HG03432 (cell line): ENCODE data around the gene GNL1.
"Not testable (repeated sequence)": the region's sequence is repeated elsewhere in the genome, so short reads cannot be mapped to it uniquely, and the experiment has no call there.

Experiments used
- ATAC-seq: cut with Tn5 transposase; IDR thresholded peaks from one replicate; pipeline ENCODE4 v1.9.1; 2021; ENCODE audit warnings: mild to moderate bottlenecking, moderate library complexity; ENCODE audit not compliant: unreplicated experiment

GNL1 gene, protein sequence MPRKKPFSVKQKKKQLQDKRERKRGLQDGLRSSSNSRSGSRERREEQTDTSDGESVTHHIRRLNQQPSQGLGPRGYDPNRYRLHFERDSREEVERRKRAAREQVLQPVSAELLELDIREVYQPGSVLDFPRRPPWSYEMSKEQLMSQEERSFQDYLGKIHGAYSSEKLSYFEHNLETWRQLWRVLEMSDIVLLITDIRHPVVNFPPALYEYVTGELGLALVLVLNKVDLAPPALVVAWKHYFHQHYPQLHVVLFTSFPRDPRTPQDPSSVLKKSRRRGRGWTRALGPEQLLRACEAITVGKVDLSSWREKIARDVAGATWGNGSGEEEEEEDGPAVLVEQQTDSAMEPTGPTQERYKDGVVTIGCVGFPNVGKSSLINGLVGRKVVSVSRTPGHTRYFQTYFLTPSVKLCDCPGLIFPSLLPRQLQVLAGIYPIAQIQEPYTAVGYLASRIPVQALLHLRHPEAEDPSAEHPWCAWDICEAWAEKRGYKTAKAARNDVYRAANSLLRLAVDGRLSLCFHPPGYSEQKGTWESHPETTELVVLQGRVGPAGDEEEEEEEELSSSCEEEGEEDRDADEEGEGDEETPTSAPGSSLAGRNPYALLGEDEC

GRCh38 chr6:30556066-30556905 lies at the start of gene GNL1:
GNL1 (minus strand) TSS chr6:30556489; CDS start chr6:30556203, 286 bp downstream.
- peak; percentile 81 for ATAC-seq

DNA sequence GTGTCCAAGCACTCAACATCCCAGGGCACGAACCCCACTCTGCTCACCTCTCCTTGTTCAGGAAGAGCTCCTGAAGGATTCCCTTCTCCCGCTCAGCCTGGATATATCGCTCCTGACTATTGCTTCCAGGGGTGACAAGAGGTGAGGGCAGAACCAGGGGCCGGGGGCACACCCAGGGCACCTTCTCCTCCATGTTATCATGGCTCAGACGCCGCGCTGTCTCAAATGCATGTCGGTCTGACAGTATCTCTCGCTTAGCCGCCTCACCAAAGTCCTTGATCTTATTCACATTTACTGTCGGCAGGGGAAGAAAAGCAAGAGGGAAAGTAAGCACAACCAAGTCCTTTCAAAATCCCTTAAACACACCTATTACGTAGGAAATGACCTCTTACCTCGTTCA lies 47.7 kb upstream of the GNL1 start:
- ATAC-seq, result no peak

GRCh38 chr6:30601815-30602641 lies 45.7 kb upstream of the GNL1 start:
- no peak for ATAC-seq

DNA sequence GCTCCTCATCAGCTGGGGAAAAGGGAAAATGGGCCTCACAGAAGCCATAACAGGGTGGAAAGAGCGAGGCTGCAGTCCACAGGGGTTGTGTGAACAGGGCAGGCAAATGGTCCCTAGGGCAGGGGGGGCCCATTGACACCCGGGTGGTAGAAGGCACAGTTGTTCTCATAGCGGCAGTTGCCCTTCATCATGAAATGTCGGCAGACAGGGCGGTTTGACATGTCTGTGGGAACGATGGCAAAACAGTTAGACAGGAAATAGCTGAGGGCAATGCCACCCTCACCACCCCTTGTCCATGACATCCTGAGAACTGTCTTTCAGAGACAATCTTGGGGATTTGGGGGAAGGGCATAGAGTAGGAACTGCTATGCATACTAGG lies 45.1 kb upstream of the GNL1 start:
- ATAC-seq, result no peak

- ATAC-seq, result no peak
Observed at GRCh38 chr6:30600451-30600961, 44.2 kb upstream of the GNL1 start.

DNA sequence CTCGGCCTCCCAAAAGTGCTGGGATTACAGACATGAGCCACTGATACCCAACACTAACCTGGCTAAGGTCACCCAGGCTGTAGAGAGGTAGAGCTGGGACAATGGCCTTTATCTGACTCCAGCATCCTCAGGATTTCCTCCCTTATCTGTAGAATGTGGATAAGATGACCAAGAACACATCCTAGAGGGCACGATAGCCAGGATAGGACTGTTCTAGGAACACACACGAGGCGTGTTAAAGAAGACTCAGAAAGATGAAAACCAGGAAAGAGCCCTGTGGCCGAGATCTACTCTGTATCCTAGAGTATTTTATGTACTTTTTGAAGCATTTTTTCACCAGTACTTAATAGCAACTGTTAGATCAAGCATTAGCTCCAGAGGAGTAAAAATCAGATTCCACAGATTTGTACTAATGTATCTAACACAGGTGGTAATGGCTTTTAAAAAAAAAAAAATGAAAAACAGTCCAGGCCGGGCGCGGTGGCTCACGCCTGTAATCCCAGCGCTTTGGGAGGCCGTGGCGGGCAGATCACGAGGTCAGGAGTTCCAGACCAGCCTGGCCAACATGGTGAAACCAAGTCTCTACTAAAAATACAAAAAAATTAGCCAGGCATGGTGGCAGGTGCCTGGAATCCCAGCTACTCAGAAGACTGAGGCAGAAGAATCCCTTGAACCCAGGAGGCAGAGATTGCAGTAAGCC lies 43.5 kb upstream of the GNL1 start:
- ATAC-seq, result no peak

GRCh38 chr6:30598912-30599624 lies 42.8 kb upstream of the GNL1 start:
- ATAC-seq, result no peak

GRCh38 chr6:30597315-30598144 lies 41.2 kb upstream of the GNL1 start:
- not testable (repeated sequence) for ATAC-seq

DNA sequence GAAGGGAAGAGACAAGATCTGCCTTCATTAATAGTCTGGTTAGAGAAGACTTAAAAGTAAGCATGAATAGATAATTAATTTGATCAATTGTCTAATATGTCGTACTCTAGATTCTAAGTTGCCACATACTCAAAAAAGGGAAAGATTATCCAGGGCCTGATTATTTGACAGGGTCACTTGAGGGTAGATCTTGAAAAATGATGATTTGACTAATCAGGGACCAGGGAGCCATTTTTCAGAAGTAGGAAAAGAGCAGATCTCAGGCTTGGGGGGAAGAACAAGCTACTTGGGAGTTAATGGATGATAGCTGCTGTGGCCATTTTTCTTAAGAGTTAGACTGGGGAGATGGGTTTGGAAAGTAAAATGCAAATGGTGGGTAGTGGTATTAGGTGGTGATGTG lies 36.0 kb upstream of the GNL1 start:
- ATAC-seq, result no peak

GRCh38 chr6:30591008-30591407 lies 34.7 kb upstream of the GNL1 start:
- no peak for ATAC-seq

- ATAC-seq, result no peak
Observed at GRCh38 chr6:30590509-30590908, 34.2 kb upstream of the GNL1 start.

DNA sequence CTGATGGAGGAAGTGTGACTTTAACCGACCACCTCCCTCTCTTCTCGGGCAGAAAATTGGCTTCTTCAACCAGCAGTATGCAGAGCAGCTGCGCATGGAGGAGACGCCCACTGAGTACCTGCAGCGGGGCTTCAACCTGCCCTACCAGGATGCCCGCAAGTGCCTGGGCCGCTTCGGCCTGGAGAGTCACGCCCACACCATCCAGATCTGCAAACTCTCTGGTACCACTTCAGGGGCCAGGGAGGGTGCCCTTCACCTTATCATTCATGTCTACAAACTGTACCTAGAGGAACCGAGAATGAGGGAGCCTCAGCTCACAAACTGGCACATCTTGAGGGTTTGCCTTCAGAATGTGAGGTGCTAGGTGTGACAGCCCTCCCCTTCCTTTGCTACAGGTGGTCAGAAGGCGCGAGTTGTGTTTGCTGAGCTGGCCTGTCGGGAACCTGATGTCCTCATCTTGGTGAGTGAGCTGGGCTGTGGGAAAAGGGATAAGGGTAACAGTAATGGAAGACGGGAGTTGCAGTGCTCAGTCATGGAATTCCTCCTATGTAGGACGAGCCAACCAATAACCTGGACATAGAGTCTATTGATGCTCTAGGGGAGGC lies 33.6 kb upstream of the GNL1 start:
- no peak for ATAC-seq

DNA sequence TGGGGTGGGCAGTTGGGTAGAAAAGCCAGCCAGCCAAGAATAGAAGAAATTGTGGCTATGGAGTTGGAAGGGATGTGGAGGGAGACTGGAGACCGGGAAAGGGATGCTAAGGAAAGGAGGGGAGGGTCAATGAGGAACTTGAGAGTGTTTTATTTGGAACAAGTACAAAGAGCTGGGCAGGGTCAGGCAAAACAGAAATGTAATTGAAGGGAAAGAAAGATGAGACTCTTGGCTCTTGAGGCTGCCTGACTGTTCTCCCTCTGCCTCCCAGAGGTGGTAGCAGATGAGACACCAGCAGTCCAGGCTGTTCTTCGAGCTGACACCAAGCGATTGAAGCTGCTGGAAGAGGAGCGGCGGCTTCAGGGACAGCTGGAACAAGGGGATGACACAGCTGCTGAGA lies 27.6 kb upstream of the GNL1 start:
- no peak for ATAC-seq

GRCh38 chr6:30578051-30578450 lies 21.8 kb upstream of the GNL1 start:
- no peak for ATAC-seq

GRCh38 chr6:30573113-30573512 lies 16.8 kb upstream of the GNL1 start:
- ATAC-seq, result no peak

GRCh38 chr6:30572148-30572547 lies 15.9 kb upstream of the GNL1 start:
- no peak for ATAC-seq

DNA sequence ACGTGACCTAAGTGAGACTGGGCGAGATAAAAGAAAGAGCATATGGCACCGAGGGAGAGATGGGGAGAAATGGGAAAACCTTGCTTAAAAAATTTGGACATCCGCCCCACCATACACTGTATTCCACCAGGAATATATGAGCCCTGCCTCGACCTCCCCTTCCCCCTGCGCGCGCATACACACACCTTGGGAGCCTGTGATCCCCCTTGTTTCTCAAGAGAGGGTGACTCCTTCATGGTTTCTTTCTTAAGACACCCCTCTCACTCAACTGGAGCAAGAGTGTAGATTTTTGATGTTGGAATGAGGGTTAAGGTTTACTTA lies 15.4 kb upstream of the GNL1 start:
- ATAC-seq, result no peak

DNA sequence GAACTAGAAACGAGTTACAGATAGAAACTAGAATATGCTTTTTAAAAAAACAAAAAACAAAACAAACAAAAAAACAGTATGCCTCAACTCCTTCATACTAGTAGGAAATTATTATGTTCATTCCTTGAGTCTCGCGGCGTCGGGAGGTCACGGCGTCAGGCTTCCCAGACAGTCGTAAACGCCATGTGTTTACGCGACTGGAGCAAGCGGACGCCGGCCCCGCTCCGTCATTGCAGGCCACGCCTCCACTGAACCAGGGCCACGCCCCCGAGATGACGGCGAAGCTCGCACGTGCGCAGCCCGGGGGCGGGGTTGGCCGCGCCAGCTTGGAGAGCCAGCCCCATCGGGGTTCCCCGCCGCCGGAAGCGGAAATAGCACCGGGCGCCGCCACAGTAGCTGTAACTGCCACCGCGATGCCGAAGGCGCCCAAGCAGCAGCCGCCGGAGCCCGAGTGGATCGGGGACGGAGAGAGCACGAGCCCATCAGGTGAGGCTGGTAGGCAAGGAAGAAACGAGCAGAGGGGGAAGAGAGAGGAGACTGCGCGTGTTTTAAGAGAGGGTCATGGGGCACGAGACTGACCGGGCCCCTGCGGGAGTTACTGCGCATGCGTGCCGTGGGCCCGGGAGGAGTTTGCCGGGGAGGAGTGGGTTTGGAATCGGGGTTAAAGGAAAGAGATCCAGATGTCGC lies 14.9 kb upstream of the GNL1 start, which contains the start of gene ABCF1:
ABCF1 (plus strand) TSS at position 368 of the 687 bp plus-strand sequence; CDS start at position 414, 46 bp downstream.
- peak; percentile 92 for ATAC-seq
